Measurements from ENCODE around the gene CYP2W1. TPM values are rescaled to one million over a fixed set of nuclear protein-coding genes. Genes with fewer than 3 reads are reported as not detected.

Gene CYP2W1
- total RNA-seq, 1 donor from 2014 or later, result 2.0 TPM

GRCh38 chr7:946256-946996 is 36.6 kb upstream of the CYP2W1 start:
- Histone ChIP-seq H3K27me3 (no peaks in the 10 kb centered on the region), H3K4me1 (peaks cover 8% of the 10 kb centered on the region), H3K4me3 (no peak overlapping the region), H3K27ac (no peak overlapping the region), H3K9me3 (no peaks in the 10 kb centered on the region), H3K36me3 (no peaks in the 10 kb centered on the region)
- intact Hi-C loops (cut with DNase I), result no loop called here
- no peak for TF ChIP-seq POLR2A (IDR thresholded peaks at IDR 0.05)
- TF ChIP-seq POLR2AphosphoS5 (IDR thresholded peaks at IDR 0.05; ENCODE audit: insufficient read depth in 1 of 2, low read depth in 1 of 2), result no peak
- TF ChIP-seq CTCF (IDR thresholded peaks at IDR 0.05), result no peak
- DNase-seq (ENCODE audit: extremely low spot score in 2 of 2), result no peak

GRCh38 chr7:947391-948210 is 35.4 kb upstream of the CYP2W1 start:
- DNase-seq (ENCODE audit: extremely low spot score in 2 of 2), result no peak
- H3K27me3 ChIP-seq, result no peaks in the 10 kb centered on the region
- no peaks in the 10 kb centered on the region for H3K36me3 ChIP-seq
- H3K27ac ChIP-seq, result no peak overlapping the region
- TF ChIP-seq POLR2AphosphoS5 (IDR thresholded peaks at IDR 0.05; ENCODE audit: insufficient read depth in 1 of 2, low read depth in 1 of 2) (no peak), POLR2A (IDR thresholded peaks at IDR 0.05) (no peak), CTCF (IDR thresholded peaks at IDR 0.05) (no peak)
- no peak overlapping the region for H3K4me3 ChIP-seq
- intact Hi-C loops (cut with DNase I), result no loop called here
- H3K9me3 ChIP-seq, result no peaks in the 10 kb centered on the region
- H3K4me1 ChIP-seq, result peaks cover 8% of the 10 kb centered on the region

- no peak overlapping the region for H3K27ac ChIP-seq
- intact Hi-C loops (cut with DNase I), result no loop called here
These were observed 33.7 kb upstream of the CYP2W1 start for GRCh38 chr7:949021-949934.

GRCh38 chr7:951881-952547 is 31.0 kb upstream of the CYP2W1 start:
- intact Hi-C loops (cut with DNase I), result no loop called here
- H3K4me1 ChIP-seq, result peaks cover 11% of the 10 kb centered on the region
- no peaks in the 10 kb centered on the region for H3K36me3 ChIP-seq
- H3K27ac ChIP-seq, result no peak overlapping the region
- DNase-seq (ENCODE audit: extremely low spot score in 2 of 2), result no peak
- no peak overlapping the region for H3K4me3 ChIP-seq
- H3K27me3 ChIP-seq, result no peaks in the 10 kb centered on the region
- H3K9me3 ChIP-seq, result no peaks in the 10 kb centered on the region
- no peak for TF ChIP-seq CTCF (IDR thresholded peaks at IDR 0.05)
- TF ChIP-seq POLR2A (IDR thresholded peaks at IDR 0.05), result no peak
- TF ChIP-seq POLR2AphosphoS5 (IDR thresholded peaks at IDR 0.05; ENCODE audit: insufficient read depth in 1 of 2, low read depth in 1 of 2), result no peak

More at GRCh38 chr7:949021-949934, 33.7 kb upstream of the CYP2W1 start:
- no peak for TF ChIP-seq POLR2AphosphoS5 (IDR thresholded peaks at IDR 0.05; ENCODE audit: insufficient read depth in 1 of 2, low read depth in 1 of 2)
- TF ChIP-seq CTCF (IDR thresholded peaks at IDR 0.05), result no peak
- no peak for TF ChIP-seq POLR2A (IDR thresholded peaks at IDR 0.05)
- DNase-seq (ENCODE audit: extremely low spot score in 2 of 2), result no peak
- H3K4me3 ChIP-seq, result no peak overlapping the region
- H3K4me1 ChIP-seq, result peaks cover 20% of the 10 kb centered on the region
- H3K36me3 ChIP-seq, result no peaks in the 10 kb centered on the region
- no peaks in the 10 kb centered on the region for H3K9me3 ChIP-seq
- no peaks in the 10 kb centered on the region for H3K27me3 ChIP-seq

All from vagina (tissue), 2 donors.